ENCODE data around the gene GARNL3.

GARNL3 gene

DNA sequence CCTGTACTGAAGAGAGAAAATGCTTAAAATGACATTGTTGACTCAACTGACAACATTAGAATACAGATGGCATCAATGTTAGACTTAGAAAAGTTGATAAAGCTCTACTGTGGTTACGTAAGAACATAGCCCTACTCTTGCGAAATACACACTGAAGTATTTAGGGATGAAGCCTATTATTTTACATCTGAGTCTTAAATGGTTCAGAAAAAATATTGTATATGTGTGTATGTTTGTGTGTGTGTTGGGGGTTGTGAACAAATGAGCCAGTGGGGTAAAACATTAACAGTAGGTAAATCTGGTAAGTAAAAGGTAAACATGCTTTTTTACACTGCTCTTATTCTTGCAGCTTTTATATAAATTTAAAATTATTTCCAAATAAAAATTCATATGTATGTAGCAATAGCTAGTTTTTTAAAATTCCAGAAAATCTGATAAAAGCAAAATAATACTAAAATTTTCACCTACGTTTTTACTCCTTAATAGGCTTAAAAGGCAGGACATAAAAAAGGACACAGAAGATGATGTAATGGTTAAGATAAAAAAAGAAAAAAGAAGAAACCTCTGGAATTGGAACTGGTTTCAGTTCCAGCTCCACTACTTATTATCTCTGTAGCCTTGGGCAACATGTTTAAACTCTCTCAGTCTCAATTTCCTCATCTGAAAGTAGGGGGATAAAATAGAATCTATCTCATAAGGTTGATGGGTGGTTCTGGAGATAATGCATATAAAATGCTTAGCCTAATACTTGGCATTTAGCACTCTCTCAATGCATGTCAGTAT, 44.3 kb downstream of the GARNL3 start:
- in situ Hi-C loops (cut with MboI; ENCODE audit: low sequenced_read_pairs): no loop called here

DNA sequence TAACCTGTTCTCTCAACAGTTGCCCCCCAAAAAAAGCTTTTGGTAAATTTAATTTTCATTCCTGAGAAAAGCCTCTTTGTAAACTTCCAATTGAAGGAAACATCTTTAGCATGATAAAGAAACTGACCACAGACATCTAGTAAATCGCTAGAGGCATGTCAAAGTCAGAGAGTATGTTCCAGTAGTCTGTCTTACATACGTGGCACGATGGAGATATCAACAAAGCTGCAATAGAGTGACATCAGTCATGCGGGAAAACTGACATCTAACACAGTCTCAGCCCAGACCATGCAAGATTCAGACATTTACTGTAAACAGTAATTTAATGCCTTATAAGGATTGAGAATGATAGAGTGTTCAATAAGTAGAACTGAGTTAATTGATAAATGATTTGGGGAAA, 45.1 kb downstream of the GARNL3 start:
- in situ Hi-C loops (cut with MboI; ENCODE audit: low sequenced_read_pairs): no loop called here

DNA sequence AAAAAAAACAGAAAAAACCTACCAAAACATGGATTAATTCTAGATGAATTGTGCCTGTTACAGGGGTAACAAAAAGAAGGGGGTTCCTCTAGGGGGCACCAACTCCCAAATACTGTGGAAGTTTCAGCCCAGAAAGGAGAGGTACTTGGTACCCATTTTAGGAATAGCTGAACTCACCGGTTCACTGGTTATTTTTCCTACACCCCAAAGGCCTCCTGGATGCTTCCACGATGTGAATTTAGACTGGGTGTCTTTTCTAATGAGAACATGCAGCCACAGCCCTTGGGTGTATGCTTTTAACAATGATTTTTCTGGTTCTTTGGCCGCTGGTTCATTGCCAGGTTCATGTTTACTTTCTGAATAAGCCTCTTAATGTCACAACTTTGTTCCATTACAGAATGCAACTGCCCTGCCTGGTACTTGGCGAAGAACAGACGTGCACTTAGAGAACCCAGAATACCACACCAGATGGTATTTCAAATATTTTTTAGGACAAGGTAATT, 46.7 kb downstream of the GARNL3 start:
- in situ Hi-C loops (cut with MboI; ENCODE audit: low sequenced_read_pairs): no loop called here

DNA sequence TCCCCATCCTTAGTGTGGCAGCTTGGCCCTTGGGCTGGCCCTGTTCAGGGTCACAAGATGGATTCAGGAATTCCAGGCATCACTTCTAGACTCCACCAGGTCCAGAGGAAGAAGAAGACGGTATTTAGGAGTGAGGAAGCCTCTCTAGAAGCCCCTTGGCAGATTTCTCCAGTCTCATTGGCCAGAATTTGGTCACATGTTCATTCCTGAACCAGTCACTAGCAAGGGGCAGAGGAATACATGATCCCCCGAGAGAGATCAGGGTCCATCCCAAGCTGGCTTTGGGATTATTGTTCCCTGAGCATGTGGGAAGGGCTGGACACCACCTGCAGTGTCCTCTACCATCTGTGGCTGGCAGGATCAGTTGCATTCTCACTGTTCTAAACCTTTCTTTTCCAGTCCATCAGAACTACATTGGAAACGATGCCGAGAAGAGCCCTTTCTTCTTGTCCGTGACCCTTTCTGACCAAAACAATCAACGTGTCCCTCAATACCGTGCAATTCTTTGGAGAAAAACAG, 48.5 kb downstream of the GARNL3 start:
- in situ Hi-C loops (cut with MboI; ENCODE audit: low sequenced_read_pairs): no loop called here

DNA sequence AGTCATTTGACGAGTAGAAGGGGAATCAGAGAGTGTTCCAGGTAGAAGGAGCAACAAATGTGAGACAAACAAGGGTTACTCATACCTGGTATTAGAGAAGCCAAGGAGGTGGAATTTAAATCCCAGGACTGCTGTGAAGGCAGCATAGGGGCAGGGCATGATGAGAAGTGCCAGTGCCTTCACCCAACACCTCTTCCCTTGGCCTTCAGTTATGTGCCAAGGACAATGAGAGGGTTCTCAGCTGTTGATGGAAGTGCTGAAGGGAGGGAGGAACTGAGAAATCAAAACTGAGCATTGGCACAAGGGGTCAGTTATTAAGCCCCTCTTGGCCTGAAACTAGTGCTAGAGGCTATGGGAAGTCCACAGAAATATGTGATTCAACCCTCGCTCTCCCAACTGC, 50.3 kb downstream of the GARNL3 start:
- in situ Hi-C loops (cut with MboI; ENCODE audit: low sequenced_read_pairs): no loop called here

DNA sequence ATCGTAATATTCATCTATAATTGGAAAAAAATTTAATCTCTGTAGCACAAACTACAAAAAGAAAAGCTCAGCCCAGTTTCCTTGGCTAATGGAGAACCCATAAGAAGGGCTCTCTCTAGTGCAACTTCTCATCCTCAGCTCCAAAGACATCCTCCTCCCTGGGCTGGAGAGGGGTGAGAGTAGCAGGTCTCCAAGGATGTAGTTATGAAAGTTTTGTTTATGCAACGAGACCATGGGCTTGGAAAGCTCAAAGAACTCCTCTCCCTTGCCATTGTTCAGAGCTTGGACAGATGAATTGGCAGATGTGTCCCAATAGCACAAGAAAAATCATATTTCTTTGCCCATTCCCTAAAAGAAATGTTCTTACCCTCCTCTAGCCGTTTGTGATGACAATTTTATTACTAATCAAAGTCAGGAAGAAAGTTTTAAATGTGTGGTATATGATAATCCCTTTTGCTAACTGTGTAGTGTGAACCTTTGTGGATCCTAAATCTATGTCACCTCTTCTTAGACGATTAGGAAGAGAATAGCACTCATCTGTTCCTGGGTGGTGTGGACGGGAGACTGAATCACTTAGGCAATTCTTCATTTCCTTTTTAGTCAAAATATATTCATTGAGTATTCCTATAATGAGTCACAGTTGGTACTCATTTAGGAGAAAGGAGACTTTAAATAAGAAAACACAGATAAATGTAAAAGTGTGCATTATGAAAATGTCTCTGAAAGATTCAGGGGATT, 52.2 kb downstream of the GARNL3 start:
- in situ Hi-C loops (cut with MboI; ENCODE audit: low sequenced_read_pairs): no loop called here

DNA sequence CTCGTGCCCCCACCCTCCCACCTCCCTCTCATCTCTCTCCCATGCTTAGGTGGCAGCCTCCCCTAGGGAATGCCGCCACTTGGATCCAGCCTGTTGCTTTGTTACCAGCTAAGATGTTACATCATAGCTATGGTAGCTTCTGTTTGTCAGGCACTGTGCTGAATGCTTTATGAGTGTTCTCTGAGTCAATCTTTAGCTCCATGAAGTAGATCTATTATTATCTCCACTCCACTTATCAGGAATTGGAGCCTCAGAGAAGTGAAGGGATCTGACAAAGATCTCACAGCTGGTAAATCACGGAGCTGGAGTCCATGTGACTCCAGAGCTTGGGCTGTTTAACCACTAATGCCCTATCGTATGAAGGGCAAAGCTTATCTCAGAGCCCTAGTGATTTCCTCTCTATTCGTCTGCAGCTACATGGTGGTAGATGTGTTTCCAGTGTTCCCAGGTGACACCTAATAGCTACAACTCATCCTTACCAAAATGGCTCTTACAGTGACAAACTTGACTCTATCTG, 54.1 kb downstream of the GARNL3 start:
- in situ Hi-C loops (cut with MboI; ENCODE audit: low sequenced_read_pairs): no loop called here

DNA sequence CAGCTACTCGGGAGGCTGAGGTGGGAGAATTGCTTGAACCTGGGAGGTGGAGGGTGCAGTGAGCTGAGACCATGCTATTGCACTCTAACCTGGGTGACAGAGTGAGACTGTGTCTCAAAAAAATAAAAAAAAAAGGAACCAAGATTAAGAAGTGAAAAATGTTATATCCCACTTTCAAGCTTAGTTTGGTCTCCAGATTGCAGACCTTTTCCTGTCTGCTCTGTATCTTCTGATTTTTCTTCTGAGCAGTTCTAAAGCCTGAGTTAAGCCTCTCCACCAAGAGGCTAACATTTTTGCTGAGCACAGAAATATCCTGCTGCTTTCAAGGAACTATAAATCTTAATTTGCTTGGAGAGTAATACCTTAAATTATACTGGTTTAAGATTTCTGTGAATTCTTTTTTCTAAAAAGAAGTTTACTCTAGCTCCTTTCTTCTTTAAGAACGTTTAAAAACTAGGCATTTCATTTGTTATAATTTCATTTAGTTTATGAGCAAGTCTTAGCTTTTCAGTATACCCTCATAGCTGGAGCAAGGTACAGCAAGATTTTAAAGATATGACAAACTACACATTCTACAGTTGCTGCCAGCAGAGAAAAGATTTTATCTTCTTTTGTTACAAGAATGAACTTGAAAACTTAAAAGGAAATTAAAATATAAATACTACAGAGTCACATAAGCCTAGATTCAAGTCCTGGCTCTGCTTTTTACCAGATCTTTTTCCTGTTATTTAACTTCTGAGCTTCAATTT, 55.0 kb downstream of the GARNL3 start:
- in situ Hi-C loops (cut with MboI; ENCODE audit: low sequenced_read_pairs): no loop called here

DNA sequence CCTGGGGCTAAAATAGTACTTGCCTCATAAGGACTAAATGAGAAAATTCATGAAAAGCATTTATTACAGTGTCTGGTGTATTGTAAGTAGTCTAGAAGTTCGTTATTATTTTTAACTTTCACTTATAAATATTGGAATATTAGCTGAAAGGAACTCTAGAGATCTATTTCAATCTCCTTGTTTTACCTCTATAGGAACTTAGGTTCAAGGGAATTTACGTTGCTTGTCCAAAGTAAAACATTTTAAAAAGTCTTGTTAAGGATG, 55.5 kb downstream of the GARNL3 start:
- in situ Hi-C loops (cut with MboI; ENCODE audit: low sequenced_read_pairs): no loop called here

DNA sequence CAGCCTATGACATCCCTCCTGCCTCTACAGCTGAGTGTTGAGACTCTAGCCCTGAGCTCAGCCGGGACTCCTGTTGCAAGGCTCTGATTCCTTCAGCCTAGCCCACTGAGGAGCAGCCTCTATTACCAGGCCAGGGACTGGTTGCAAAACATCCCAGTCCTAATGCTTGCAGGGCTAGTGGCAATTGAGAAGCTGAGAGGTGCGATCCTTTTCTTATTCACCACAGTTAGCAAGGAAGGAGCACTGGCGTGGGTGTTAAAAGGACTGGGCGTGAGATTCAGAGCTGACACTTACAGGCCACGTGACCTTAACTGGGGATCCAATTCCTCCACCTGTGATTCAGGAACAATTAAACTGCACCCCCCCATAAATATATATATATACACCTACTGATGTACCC, 58.8 kb downstream of the GARNL3 start:
- in situ Hi-C loops (cut with MboI; ENCODE audit: low sequenced_read_pairs): no loop called here

DNA sequence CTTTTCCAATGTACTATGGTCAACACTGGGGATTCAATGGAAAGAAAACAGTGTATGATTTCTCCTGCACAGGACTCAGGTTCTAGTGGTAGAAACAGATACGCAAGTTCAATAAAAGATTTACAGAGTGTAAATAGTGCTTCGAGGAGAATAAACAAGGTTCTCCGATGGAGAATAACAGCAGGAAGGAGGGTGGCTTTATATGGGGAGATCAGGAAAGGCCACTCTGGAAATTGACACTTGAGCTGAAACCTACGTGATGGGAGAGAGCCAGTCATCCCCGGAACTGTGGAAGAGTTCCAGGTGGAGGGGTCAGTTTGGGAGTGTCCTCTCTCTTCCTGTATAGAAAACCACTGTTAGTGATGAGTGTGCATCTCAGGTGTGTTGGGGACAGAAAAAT, 65.9 kb downstream of the GARNL3 start:
- in situ Hi-C loops (cut with MboI; ENCODE audit: low sequenced_read_pairs): no loop called here

DNA sequence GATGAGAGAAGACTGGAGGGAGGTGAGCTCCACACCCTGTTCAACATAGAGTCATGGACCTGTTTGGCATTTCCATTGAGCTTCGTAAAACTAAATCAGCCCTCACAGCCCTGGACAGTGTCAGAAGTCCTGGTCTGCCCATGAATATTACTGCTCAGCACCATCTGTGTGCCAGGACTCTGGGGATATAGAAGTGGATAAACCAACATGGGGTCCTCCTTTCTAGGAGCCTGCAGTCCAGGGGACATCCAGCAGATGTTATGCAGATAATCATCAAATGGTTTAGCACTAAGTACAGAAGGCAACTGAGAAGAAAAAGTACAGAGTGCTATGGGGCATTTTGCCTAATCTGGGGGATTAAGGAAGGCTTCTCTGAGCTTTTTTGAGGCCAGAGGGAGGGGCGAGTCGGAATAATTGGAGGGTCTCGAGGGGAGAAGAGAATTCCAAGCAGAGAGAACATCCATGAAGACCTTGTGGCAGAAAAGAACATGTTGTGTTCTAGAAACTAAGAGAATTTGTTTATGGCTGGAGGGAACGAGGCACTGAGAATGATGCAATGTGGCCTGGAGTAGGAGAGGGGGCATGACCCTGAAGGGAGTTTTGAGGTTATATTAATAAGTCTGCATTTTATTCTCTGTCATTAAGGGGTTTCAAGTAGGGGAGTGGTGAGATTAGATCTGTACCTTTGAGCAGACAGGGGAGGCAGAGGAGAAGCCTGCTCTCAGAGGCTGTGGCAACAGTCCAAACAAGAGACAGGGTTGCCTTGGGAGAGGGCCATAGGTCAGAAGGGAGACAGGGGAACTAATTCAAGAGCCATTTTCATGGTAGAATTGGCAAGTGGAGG, 68.9 kb downstream of the GARNL3 start:
- in situ Hi-C loops (cut with MboI; ENCODE audit: low sequenced_read_pairs): no loop called here

DNA sequence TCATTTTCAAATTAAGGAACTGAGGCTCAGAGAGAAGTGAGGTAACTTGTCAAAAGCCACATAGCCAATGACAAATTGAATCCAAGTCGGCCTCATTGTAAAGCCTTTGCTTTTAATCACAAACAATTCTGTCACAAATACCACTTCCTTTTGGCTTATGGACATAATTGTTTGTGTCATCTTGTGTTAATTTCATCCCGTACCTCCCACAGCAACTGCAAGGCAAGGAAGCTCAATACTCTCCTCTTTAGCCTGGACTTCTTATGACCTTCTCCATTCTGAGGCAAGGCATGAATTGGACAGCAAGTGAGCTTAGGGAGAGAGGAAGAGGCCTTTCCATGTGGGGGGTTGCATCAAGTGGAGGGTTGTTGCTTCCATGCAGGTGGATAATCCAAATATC, 70.2 kb downstream of the GARNL3 start:
- in situ Hi-C loops (cut with MboI; ENCODE audit: low sequenced_read_pairs): no loop called here

DNA sequence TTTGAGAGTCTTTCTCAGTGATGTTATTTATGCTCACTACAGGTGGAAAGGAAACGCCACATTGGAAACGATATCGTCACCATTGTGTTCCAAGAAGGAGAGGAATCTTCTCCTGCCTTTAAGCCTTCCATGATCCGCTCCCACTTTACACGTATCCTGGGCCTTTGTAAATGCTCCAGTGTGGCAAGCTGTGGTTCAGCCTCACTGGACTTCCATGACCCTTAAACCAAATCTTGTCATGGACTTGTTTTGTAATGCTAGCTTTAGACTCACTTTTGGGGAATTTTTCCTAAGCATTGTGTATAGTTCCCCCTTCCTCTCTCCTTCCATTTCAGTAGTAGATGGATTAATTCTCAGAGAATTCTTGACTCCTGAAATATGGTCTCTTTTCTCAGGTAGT, 71.5 kb downstream of the GARNL3 start:
- in situ Hi-C loops (cut with MboI; ENCODE audit: low sequenced_read_pairs): no loop called here

DNA sequence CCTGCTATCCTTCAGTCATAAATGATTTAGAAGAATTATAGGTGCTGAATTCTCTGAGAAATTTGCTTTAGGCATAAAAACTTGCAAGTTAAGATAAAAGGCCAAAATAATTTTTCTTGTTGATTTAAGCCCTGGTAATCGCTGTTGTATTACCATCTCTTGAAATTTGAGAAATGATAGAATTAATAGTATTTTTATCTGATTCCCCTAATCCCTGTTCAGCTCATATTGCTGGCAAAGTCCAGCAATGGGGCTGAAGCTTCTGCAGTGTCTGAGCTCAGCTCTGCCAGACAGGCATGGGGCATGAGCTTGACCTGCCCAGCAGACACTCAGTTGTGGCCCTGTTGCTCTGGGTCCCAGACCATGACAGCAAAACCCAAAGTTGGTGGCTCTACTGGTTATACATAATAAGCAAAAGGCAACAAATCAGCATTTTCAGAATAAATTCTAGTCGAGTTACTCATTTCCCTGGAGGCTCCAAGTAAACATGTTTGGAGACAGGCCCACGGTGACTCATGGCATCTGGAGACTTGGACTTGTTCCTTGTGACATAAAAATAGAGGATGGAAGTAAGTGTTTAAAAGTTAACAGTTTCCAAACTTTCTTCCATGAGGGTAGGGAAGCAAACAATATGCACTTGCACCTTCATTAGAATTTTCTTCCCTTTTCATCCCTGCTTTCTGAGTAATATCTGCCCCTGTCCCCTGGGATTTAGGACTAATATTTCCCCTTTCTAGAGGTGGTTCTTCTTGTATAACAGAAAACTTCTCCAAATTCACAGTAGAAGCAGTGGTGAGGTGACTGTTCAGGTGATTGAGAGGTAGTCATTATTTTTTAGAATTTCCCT, 72.2 kb downstream of the GARNL3 start:
- in situ Hi-C loops (cut with MboI; ENCODE audit: low sequenced_read_pairs): no loop called here

DNA sequence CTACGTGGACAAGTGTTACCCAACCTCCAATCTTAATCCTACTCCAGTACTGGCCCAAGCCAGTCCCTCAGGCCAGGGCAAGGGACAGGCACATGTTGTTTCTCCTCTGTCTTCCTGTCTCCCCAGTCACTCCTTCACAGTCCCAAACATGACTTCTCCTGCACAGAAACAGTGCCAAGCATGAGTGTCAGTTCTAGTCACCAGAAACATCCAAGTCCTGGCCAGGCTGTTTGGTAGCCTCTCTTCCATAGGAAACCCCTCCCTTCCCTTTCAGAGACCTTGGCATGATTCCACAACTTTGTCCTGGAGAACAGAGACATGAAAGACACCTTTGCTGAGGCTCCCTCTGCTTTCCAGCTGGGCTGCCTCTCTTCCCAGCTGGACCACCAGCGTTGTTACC, 76.1 kb downstream of the GARNL3 start:
- in situ Hi-C loops (cut with MboI; ENCODE audit: low sequenced_read_pairs): no loop called here

DNA sequence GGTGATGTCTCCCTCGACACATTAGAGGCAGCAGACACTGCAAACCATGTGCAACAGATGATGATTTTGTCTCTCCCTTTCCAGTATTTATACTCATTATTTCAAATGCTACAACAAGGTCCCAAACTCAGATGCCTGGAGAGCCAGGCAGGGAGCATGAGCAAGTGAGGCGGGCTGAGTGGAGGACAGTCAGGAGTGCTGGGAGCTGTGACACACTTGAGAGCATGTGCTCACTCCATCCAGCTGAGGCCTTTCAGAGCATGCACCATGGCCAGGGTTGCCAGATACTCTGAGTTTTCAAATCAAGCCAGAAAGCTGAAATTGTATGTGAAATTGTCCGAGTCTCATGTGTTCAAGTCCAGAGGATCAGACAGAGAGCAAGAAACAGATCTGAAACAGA, 76.6 kb downstream of the GARNL3 start:
- in situ Hi-C loops (cut with MboI; ENCODE audit: low sequenced_read_pairs): no loop called here

DNA sequence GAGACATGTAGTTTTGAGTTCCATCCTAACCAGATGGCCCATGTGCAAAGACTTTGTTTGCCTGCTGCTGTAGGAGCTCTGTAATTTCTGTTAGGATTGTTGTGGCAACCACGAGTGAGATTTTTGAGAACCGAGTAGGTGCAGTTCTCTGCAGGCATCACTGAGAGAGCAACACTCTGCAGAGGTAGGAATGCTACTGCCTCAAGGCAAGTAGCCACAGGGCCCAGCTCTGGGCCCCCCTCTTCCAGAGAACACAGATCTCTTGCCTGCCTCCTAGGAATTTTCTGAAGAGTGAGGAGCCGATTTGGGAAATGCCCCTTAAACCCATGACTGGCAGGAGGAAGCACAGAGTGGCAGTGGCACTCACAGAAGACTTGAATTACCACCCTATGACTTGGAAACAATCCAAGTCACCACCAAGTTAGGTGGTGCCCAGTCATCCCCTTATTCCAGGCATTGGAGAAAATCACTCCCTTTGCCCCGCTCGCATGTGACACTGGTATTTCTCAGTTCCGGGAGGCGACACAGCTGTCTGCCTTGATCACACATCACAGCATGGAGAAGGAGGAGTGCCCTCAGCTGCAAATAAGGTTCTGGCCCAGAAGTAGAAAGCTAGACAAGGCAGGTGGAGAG, 79.9 kb downstream of the GARNL3 start:
- in situ Hi-C loops (cut with MboI; ENCODE audit: low sequenced_read_pairs): no loop called here

DNA sequence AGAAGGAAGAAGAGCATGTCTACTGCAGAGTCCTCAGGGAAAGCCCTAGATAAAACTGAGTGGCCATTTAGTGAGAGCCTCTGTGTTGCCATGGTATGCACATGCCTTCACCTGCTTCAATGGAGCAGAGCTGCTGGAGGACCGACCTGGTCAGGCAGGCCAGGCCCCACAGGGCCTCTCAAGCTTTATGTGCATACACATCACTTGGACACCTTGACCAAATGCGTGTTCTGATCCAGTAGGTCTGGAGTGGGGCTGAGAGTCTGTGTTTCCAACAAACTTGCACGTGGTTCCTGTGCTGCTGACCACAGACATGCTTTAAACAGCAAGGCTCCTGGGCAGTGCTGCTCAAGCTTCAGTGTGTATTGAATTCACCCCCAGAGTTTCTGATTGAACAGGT, 81.0 kb downstream of the GARNL3 start:
- in situ Hi-C loops (cut with MboI; ENCODE audit: low sequenced_read_pairs): no loop called here
